ENCODE data around the gene MYCL.

MYCL gene

DNA sequence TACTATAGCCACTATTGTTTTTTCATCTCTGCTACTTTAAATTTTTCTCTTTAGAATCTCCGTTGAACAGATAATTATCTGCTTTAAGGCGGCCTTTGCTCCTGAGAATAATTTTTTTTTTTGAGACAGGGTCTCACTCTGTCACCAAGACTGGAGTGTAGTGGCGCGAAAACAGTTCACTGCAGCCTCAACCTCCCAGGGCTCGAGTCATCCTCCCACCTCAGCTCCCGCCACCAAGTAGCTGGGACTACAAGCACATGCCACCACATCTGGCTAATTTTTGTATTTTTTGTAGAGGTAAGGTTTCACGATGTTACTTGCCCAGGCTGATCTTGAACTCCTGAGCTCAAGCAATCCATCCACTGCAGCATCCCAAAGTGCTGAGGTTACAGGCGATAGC lies 47.0 kb downstream of the MYCL start:
- peak in 1 of 3 experiments; percentile 15 for DNase-seq (ENCODE audit: low read depth in 3 of 3)

DNA sequence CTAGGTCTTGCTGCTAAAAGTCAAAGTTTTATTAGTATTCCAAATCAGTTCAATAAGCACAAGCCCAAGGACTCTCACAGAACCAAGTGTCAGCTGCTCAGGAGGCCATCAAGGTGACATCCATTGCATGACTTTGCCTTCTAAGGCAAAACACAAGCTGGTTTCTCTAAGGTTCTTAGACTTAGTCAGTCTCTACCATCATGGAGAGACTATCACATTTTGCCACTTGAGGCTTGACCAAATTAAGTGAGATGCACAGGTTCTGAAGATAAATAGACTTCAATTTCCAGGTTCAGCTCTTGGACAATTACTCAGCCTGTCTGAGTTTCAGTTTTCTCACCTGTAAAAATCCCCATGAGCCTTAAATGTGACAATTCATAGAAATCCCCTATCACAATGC lies 47.4 kb downstream of the MYCL start:
- DNase-seq (ENCODE audit: low read depth in 3 of 3) = no peak

DNA sequence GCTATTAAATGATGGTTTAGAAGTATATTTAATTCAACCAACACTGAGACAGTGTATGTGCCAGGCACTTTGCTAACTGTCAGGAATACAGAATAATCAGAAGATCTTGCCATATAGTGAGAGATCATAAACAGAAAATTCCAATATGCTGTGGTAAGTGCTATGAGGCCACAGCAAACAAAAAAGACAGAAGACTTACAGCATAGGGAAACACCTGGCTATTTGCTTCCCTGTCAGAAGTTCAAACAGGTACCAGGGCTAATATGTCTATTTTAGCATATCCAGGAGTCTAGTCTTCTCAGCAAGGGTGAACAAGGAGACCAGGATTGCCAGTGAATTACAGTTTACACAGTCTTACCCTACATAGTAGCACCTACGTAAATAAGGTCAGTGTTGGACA lies 48.8 kb downstream of the MYCL start:
- DNase-seq (ENCODE audit: low read depth in 3 of 3) = no peak

DNA sequence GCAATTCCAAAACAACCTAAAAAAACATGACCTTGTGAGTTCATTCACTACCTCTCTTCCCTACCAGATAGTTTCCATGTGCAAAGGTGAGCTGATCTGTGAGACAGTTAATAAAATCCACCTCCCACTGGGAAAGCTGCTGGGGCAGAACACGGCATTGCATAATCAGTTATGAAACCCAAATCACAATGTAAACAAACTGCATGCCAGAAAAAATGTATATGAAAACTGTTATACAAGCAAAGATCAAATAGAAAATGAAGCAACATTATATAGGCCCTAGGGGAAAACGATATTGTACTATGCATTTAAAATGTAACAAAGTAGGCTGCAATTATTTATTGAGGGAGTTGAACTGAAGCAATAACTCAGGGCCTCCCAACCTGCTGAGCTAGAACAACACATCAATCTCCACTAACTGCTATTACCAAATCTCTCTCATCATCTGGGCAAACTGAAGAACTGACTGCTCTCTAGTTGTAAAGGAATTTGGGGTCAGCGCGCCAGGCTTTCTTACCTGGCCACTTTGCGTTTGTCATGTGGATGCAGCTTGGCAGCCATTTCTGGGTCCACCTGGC lies 49.4 kb downstream of the MYCL start:
- DNase-seq (ENCODE audit: low read depth in 3 of 3) = no peak

DNA sequence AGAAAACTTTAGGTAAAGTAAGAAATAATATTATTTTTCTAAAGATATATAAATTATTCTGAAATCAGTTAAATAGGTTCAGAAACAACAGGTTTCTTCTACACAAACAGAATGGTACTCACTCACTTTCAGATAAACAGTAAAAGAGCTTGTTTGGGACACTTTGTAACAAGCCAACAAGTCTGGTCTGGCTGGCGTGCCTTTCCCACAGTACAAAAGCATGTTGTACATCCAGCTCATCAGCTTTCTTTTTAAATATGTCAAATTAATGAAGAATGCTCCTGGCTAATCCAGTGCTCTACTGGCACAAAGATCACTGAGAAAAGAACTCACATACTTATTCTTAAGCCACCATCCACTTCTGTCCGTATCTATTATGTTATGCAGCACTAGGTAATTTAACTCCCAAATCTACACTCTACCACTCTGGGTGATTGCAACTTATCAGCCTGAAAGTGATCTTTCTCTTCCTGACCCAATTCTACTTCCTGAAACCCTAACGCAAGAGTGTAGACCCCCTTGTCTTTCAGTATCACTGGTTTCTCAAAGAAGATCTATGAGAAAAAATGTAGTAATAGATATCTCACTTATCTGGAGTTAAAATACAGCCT lies 51.0 kb downstream of the MYCL start:
- no peak for DNase-seq (ENCODE audit: low read depth in 3 of 3)

DNA sequence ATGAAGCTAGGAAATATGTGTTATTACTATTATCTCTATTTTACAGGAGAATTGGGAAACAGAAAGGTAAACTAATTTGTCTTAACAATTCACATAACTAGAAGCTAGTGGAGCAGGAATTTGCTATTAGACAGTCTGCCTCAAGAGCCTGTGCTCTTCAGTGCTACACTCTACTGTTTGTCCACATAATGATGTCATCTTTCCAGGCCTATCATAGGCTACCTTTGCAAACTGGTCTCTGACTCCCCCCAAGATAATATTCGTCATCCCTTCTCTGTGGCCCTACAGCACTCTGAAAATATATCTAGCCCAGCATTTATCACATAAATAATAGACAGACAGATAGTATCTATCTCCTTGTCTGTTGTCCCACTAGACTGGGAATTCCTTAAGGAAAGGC lies 52.5 kb downstream of the MYCL start:
- DNase-seq (ENCODE audit: low read depth in 3 of 3) = no peak

DNA sequence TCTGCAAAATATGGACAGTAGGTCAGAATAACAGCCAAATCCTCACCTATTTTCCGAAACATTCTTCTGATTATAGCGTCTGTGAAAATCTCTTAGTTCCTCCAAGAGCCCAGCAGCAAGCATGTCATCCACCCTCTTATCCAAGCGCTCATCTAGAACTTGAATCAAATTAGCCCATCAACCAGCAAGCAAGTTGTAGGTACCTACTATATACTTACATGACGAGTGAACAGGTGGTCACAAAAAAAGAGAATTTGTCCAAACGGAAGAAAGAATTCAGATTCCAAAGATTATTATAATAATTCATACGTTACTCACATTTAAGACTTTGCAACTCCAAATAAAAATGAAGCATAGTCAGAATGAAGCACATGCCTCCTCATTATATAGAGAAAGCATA lies 53.8 kb downstream of the MYCL start:
- DNase-seq (ENCODE audit: low read depth in 3 of 3) = no peak

DNA sequence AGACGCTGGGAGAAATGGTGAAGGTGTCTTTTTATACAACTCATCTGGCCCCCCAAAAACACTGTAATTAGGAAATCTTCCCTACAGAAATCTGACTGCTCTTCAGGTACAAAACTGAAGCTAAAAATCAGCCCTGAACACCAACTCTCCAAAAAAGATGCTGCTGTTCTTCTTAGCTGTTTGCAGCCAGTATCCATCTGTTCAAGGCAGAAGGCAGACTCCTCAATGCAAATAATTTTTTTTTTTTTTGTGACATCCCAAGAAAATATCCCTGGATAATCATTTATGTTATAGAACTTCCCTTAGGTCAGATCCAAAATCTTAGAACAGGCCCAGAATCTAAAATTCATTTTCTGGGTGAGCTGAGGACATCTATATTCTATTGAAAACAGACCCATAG lies 54.9 kb downstream of the MYCL start:
- no peak for DNase-seq (ENCODE audit: low read depth in 3 of 3)

DNA sequence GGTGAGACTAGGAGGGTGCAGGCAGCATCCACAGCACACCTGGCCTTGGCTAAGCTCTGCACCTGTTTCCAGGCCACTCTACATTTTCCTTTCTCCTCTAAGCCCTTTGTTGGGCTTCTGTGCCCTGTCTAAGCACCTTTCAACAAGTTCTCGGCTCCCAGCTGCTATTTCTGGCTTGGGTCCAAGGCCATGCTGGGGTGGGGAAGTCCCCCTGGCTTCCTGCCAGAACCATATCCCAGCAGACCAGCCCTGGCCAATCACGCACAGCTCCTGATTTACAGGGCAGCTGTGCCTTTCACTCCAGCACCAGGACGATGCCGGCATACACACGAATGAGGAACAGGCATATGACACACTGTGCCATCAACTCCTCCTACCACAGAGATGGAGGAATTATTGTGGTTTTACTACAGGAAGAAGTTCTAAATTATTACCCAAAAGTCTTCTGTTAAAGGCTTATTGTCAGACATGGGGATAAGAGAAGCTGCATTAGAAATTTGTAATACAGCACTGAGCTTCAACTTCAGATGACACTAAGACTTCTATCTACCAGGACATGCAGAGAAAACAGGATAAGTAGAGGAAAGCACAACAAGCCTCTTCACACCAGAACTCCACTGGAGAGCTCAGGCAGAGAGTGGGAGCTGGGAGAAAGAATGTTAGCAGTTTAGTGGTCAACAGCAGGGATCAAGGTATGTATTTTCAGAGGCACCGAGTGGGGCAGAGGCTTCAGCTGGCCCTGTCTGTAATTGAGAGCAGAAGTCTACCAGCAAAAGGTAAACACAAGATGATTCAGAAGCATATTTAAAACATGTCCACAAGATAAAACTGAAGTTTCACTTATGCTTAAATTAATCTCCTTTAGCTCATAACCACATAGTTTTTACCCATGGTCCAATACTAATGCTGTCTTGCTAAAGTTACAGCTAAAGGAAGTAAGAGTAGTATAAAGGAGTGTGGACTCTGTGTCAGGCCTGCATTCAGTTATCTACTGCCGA lies 55.8 kb downstream of the MYCL start:
- peak; percentile 58 to 69 (median 60) for DNase-seq (ENCODE audit: low read depth in 3 of 3)

All from stimulated activated CD4-positive, alpha-beta T cell treated with anti-CD3 and anti-CD28 coated beads, TNF-alpha, amount 100 ng/mL, for 24 hours (primary cell).